ENCODE measurements around the gene ASPG. TPM values are rescaled to one million over a fixed set of nuclear protein-coding genes. Genes with fewer than 3 reads are reported as not detected.

The ASPG gene
- total RNA-seq, 4 donors from 2014 or later = 26.0 to 38.5 (median 28.2) TPM

DNA sequence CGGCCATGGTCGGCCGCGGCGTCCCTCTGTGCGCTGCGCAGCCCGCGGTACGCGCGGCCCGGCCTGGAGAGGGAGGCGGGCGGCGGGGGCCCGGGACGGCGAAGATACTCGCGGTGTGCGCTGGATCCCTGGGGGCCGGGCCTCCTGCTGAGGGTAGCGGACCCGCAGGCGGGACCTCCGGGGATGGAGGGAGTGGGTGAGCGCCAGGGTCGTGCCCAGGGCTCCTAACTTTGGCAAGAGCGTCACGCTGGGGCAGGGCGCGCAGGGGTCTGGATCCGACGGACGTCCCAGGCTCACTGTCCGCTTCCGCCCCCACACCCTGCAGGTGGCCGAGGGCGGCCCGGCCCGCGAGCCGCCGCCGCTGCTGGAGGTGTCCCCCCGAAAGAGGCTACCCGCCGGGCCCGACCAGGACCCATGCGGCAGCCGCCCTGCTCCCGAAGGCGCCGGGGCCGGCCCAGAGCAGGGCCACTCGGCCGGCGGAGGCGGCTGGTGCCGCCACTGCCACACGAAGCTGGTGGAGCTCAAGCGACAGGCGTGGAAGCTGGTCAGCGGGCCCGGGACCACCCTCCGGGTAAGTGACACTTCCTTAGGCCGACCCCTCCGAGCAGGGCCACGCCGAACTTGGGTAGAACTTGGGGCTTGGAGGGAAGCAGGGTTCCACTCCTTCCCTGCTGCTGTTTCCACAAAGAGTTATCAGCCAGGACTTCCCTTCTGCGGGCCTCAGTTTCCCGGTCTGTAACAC, 53.4 kb downstream of the ASPG start:
- Histone ChIP-seq H3K27ac (no peak overlapping the region), H3K36me3 (no peaks in the 10 kb centered on the region), H3K27me3 (peaks cover 73% of the 10 kb centered on the region), H3K4me1 (peaks cover 46% of the 10 kb centered on the region), H3K4me3 (peak overlapping the region; percentile 57), H3K9me3 (no peaks in the 10 kb centered on the region)
- WGBS = 1% methylated on average over 19 of the region's 73 CpGs
- DNase-seq (ENCODE audit: low spot score in 2 of 2) = peak; percentile 62 to 78
- TF ChIP-seq POLR2A (IDR thresholded peaks at IDR 0.05) (no peak), EP300 (IDR thresholded peaks at IDR 0.05) (no peak), POLR2AphosphoS5 (IDR thresholded peaks at IDR 0.05) (no peak)
- TF ChIP-seq, protein P1, sequence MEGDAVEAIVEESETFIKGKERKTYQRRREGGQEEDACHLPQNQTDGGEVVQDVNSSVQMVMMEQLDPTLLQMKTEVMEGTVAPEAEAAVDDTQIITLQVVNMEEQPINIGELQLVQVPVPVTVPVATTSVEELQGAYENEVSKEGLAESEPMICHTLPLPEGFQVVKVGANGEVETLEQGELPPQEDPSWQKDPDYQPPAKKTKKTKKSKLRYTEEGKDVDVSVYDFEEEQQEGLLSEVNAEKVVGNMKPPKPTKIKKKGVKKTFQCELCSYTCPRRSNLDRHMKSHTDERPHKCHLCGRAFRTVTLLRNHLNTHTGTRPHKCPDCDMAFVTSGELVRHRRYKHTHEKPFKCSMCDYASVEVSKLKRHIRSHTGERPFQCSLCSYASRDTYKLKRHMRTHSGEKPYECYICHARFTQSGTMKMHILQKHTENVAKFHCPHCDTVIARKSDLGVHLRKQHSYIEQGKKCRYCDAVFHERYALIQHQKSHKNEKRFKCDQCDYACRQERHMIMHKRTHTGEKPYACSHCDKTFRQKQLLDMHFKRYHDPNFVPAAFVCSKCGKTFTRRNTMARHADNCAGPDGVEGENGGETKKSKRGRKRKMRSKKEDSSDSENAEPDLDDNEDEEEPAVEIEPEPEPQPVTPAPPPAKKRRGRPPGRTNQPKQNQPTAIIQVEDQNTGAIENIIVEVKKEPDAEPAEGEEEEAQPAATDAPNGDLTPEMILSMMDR (IDR thresholded peaks at IDR 0.05) = no peak

DNA sequence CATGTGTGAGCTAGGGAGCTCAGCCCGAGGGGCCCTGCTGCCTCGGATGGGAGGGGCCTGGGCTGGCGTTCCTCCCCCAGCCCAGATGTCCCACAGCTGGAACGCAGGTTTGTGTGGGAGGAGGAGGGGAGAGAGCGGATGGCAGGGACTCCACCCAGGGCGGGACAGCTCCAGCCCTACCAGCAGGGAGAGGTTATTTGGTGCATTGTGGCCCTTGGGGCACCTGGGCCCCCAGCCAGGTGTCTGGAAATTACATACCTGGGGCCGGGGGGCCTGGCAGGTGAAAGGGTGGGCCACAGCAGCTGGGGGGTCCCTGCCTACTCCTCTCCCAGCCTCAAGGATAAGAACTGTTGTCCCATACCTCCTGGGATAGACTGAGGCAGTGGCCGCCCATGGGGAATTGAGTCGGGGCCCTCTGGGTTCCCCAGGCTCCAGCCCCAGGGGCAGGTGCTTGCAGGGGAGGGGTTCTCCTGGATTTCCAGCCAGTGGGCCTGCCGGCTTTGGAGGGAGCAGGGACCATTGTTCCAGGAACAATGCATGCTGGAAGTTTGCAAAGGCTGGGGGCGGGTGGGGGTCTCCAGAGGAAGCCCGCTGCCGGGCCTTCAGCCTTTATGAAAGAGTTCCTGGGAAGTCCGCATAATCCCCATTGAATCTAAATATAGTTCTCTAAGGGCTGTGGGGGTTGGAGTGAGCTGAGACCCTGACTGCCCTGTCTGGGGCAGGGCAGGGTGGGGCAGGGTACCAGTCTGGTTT, 54.1 kb downstream of the ASPG start:
- Histone ChIP-seq H3K4me1 (peaks cover 46% of the 10 kb centered on the region), H3K4me3 (peak overlapping the region; percentile 57), H3K36me3 (no peaks in the 10 kb centered on the region), H3K27me3 (peaks cover 71% of the 10 kb centered on the region), H3K9me3 (no peaks in the 10 kb centered on the region), H3K27ac (no peak overlapping the region)
- 70% methylated on average over 4 of the region's 14 CpGs for WGBS
- TF ChIP-seq EP300 (IDR thresholded peaks at IDR 0.05) = no peak
- no peak for TF ChIP-seq POLR2A (IDR thresholded peaks at IDR 0.05)
- TF ChIP-seq POLR2AphosphoS5 (IDR thresholded peaks at IDR 0.05) = no peak
- TF ChIP-seq, protein P1 (IDR thresholded peaks at IDR 0.05) = no peak
- peak; percentile 55 to 74 for DNase-seq (ENCODE audit: low spot score in 2 of 2)

DNA sequence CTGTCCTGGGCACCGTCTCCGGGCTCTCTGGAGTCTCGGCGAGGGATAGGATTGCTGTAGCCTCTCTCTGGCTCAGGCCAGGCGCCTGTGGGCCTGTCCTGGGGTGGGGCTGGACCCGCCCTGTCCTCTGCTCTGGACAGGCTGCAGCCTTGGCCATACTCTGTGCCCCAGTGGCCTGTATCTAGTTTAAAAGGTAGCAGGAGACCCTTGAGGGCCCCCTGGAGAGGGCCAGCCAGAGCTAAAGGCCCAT, 54.6 kb downstream of the ASPG start:
- Histone ChIP-seq H3K9me3 (no peaks in the 10 kb centered on the region), H3K27me3 (peaks cover 70% of the 10 kb centered on the region), H3K36me3 (no peaks in the 10 kb centered on the region), H3K4me3 (no peak overlapping the region), H3K27ac (no peak overlapping the region), H3K4me1 (peaks cover 46% of the 10 kb centered on the region)
- DNase-seq (ENCODE audit: low spot score in 2 of 2) = no peak
- TF ChIP-seq POLR2A (IDR thresholded peaks at IDR 0.05) (no peak), POLR2AphosphoS5 (IDR thresholded peaks at IDR 0.05) (no peak), EP300 (IDR thresholded peaks at IDR 0.05) (no peak)
- TF ChIP-seq, protein P1 (IDR thresholded peaks at IDR 0.05) = no peak
- WGBS = no CpG with 5 or more reads among the region's 6 CpGs

DNA sequence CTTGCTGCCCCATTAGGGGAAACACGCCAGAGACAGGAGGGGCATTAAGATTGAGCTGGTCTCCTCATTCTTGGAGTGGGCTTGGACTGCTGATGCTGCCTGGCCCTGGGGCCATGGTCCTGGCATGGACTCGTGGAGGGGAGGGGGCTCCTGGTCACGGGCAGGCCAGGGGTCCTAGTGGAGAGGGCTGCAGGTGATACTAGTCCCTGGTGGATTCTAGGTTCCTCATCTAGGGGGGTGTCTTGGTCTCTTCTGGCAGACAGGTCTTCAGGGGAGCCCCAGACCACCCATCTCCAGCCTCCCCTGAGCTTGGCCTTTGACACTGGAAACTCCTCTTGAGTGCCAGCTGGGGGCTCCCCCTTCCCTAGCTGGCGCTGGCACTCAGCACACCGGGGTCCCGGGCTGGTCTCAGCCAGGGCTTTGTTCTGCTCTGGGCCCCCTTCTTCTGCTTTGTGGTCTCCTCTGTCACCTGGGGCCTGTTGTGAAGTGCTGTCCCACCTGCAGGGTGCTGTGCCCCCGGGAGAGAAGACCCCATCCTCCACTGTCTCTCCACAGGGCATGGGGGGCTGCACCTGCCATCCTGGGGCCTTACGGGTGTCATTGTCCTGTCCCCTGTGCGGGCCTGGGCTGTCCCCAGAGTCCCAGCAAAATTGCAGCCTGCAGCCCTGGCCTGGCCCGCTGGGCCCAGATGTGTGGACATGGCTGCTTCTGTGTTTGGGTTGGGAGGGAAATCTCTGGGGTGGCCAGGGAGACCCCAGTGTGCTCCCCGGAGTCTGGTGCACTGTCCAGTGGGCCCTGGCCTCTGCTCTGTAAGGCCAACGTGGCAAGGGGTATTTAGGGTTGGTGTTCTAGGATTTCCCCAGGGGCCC, 55.2 kb downstream of the ASPG start:
- H3K4me1 ChIP-seq = peaks cover 43% of the 10 kb centered on the region
- H3K27me3 ChIP-seq = peaks cover 64% of the 10 kb centered on the region
- H3K4me3 ChIP-seq = no peak overlapping the region
- peak in 1 of 2 donors; percentile 69 for DNase-seq (ENCODE audit: low spot score in 2 of 2)
- H3K9me3 ChIP-seq = no peaks in the 10 kb centered on the region
- H3K27ac ChIP-seq = no peak overlapping the region
- no peaks in the 10 kb centered on the region for H3K36me3 ChIP-seq
- TF ChIP-seq EP300 (IDR thresholded peaks at IDR 0.05) (no peak), POLR2A (IDR thresholded peaks at IDR 0.05) (no peak), POLR2AphosphoS5 (IDR thresholded peaks at IDR 0.05) (no peak)
- TF ChIP-seq, protein P1 (IDR thresholded peaks at IDR 0.05) = no peak
- WGBS = 91% methylated on average over 12 of the region's 12 CpGs
